Tibial nerve (tissue), 3 donors: ENCODE measurements around the gene TBC1D14.

Experiments used
- CTCF ChIP-seq, 5 experiments: fragments of 200-600 bp in 3 of 5; fragments of 450-650 bp in 2 of 5; sonication (generic) in 3 of 5; IDR thresholded peaks; one replicate each; pipeline ENCODE4 v1.5.1; 2016 to 2019; ENCODE audit warnings: antibody characterized with exemption in 5 of 5, mild to moderate bottlenecking in 3 of 5, moderate library complexity in 2 of 5
- POLR2A ChIP-seq, 2 donors: fragments of 450-650 bp; IDR thresholded peaks; one replicate each; pipeline ENCODE4 v1.6.1; 2017; ENCODE audit warnings: antibody characterized with exemption in 2 of 2, mild to moderate bottlenecking in 2 of 2, moderate library complexity in 2 of 2

- TF ChIP-seq POLR2A (IDR thresholded peaks at IDR 0.05) = no peak
- TF ChIP-seq CTCF (IDR thresholded peaks at IDR 0.05) = no peak
Measured at GRCh38 chr4:6900181-6900812, 9.3 kb upstream of the TBC1D14 start.
